ENCODE measurements around the gene ZFAND5.

GRCh38 chr9:72312386-72312987 lies 52.5 kb downstream of the ZFAND5 start:
- no peak for TF ChIP-seq POLR2A (IDR thresholded peaks at IDR 0.05)
- no peak for TF ChIP-seq CTCF (IDR thresholded peaks at IDR 0.05)

All from thyroid gland (tissue), 4 donors.